Fibroblast of upper back skin (primary cell): ENCODE results near the gene MCEMP1.

Experiments
- DNase-seq: peaks from one replicate; pipeline ENCODE4 v3.0.0-alpha.2; 2013

MCEMP1 gene

DNA sequence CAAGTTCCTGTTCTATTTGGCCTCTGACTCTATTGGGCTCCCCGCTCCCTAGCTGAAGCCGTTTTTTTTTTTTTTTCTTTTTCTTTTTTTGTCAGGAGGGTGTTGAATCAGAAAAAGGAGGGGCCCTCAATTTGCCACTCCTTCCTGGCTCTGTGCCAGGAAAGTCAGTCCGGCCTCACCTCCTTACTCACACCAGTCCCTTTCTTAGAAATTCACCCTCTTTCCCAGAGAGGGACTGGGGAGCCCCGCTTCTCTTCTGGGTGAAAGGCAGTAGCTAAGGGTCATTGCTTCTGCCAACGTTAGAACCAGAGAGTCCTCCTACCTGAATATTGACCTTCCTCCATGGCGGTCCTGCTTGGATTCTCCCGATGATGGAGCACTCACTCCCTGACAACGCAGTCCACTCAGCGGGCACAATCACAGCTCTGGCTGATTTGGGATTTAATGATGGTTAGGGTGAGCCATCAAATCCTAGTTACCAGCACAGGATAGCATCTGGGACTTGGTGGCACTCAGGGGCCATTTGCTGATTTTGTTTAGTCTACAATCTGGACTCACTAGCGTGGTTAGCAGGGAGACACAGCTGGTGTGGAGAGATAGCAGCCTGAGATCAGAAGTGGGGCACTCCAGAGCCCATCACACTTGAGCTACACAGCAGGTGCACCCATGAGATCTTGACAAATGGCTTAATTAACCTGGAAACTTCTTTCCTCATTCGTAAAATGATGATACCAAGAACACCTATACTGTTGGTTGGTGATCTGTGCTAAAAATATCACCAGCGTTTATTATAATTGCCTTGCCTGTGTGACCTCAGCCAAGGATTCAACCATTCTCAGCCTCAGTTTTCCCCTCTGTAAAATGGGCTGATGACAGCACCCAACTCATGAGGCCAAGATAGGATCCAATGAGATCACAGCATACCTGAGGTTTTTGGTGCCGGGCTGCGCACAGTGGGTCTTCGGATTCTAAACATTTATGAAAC lies 22.8 kb downstream of the MCEMP1 start:
- DNase-seq, result no peak

DNA sequence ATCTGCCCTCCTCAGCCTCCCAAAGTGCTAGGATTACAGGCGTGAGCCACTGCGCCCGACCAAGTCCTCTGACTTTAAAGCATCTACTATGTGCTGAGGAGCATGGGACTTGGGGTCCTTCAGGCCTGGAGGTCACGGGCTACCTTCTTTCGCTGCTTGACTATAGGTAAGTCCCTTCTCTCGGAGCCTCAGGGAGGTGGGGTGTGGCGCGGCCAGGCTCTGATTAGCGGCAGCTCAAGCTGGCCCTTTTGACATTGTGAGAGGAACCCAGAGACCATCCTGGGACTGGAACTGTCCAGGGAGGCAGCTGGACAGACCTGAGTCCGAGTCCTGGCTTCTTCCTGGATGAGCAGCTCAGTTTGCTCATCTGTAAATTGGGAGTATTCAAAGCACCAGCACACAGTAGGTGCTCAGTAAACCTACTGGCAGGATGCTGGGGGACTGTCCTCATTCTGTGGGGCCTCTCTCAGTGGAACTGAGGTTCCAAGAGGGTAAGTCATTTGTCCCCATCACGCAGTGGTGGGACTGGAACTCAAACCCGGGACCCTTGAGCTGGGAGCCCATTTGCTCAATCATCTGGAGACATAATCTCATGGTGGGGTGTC lies 24.3 kb downstream of the MCEMP1 start:
- DNase-seq, result no peak

DNA sequence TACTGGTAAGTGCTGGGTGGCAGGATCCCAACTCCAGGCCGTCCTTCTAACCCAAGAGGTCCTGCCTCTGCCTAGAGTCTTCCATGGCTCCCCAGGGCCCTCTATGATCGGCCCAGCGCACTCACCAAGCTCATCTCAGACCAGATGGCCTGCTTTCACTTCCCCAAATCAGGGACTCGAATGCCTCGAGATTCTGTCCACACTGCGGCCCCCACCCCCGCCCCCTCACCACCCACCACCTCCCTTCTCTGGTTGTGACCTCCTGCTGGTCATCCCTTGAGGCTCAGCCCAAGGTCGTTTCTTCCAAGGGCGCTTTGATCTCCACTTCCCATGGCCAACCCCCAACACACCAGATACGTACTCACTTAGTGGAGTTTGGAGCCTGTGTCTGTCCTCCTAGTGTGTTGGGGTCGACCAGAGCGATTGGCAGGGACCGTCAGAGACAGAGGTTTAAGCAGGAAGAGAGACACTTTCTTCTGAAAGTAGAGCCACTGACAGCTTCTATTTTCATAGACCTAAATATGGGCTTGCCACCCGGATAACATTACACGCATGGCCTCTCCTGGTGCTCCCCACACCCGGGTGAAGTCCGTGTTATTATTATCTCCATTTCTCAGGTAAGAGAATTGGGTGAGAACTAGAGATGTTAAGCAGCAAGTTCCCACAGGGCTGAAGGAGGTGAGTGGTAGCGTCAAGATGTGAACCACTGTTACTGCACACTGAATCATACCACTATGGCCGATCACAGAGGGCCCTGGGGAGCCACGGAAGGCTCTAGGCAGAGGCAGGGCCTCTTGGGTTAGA lies 25.0 kb downstream of the MCEMP1 start, which contains the start of gene FCER2:
Gene FCER2 (minus strand): TSS at position 478 of the 804 bp plus-strand sequence. CDS start 2,371 bp downstream, outside the sequence.
- DNase-seq, result no peak

DNA sequence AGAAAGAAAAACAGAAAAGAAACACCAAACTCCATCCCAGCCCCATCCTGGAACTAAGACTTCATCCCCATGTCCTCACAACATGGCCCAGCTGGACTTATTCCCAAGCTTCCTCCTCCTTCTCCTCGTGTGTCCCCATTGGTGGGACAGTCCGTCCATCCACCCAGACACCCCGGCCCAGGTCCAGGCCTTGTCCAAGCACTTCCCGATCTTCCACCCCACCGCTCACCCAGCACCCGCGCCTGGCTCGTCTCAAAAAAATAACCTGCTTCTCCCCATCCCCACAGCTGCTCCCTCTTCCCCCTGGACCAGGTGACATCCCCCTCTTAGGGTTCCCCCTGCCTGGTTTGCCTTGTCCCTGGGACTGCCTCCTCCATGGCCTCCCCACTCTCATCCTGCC lies 26.4 kb downstream of the MCEMP1 start:
- no peak for DNase-seq

DNA sequence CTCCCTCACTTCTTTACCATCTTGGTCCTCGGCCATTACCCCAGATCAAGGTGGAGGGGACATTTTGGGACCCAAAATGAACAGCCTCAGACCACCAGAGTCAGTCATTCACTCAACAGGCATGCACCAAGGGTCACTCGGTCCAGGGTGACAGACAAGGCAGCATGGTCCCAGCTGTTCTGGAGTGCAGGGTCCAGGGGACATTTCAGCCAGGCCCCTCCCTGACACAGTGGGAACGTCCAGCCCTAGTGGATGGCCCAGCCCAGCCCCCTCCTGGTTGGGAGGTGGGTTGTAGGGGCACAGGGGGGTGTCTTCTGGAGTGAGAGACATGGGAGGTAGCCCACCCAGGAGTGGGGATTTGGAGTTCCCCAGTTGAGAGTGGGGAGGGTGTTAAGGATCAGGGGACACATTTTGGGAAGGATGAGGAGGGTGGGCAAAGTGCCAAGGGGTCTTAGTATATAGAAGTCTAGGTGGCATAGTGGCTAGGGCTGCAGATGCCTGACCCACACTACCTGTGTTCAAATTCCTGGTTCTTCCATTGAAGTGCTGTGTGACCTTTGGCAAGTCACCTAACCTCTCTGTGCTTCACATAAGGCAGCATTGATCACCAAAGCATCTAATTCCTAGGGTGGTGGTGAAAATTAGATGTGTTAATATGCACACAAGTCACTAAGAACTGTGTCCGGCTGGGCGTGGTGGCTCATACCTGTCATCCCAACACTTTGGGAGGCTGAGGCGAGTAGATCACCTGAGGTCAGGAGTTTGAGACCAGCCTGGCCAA lies 27.6 kb downstream of the MCEMP1 start:
- no peak for DNase-seq

DNA sequence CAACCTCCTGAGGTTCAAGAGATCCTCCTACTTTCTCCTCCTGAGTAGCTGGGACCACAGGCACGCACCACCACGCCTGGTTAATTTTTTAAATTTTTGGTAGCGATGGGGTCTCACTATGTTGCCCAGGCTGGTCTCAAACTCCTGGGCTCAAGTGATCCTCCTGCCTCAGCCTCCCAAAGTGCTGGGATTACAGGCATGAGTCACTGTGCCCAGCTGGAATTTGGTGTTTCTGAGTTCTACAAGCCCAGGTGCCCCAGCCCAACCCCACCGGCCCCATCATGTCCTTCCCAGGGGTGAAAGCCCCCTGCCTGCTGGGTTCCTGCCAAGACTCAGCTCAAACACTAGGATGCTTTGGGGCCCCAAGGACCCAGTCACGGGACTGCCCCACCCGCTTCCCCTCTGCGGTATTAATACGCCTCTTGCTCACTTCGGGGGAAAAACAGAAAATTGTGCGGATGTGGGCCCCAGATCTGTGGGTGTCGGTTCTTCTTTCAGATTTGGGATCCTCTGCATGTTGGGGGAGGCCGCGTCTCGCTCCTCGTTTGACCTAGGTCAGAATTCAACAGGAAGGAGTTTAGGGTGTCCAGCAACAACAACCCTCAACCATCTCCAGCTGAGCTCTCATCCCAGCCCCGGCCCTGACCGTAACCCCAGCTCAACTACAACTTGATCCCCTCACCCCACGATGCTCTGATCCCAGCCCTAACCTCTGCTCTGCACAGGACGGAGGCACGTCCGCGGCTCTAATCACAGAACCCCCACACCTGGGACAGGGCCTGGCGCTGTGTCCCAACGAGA lies 28.7 kb downstream of the MCEMP1 start:
- no peak for DNase-seq

DNA sequence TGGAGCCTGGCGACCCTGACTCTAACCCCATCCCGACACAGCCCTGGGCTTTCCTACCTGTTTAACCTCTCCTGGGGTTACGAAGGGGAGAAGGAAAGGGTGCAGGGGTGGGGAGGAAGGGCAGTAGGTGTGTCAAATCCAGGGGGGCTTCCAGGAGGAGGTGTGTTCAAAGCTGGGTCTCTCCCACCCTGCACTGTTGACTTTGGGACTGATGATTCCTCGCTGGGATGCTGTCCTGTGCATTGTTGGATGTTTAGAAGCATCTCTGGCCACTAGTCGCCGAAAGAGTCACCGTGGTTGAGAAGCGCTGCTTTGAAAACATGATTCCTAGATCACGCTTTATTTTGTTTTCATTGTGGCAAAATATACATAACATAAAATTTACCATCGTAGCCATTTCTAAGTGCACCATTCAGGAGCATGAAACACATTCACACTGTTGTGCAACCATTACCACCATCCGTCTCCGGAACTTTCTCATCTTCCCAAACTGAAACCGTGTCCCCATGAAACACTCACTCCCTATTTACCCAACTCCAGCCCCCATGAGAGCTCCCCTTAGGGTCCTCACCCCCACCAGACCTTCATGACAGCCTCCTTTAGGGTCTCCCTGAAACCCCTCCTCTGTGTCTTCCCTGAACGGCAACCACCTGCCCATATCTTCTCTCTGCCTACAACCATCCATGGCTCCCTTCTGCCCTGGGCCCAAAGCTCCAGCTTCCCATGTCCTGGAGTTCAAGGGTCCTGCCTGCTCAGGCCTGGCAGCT lies 29.5 kb downstream of the MCEMP1 start:
- no peak for DNase-seq

DNA sequence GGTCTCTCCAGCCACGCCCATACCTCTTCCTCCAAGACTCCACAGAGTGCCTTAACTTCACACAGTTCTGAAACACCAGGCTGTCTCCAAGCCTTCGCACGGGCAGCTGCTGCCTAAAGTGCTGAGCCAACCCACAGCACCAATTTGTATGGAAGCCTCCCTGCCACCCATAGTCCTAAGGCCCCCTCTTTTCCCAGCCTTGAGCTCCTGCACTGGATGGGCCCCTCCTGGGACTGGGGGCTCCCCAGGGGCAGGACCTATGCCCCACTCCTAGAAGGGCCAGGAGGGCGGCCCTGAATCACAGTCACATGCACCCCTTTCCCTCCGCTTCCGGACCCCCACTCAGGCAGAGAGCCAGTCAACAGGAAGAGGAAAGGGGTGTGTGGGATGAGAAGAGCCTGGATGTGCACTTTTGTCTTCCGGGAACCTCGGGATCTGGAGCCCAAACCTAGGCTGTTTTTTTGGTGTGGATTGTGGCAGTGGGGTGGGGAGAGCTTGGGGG lies 30.1 kb downstream of the MCEMP1 start:
- no peak for DNase-seq

DNA sequence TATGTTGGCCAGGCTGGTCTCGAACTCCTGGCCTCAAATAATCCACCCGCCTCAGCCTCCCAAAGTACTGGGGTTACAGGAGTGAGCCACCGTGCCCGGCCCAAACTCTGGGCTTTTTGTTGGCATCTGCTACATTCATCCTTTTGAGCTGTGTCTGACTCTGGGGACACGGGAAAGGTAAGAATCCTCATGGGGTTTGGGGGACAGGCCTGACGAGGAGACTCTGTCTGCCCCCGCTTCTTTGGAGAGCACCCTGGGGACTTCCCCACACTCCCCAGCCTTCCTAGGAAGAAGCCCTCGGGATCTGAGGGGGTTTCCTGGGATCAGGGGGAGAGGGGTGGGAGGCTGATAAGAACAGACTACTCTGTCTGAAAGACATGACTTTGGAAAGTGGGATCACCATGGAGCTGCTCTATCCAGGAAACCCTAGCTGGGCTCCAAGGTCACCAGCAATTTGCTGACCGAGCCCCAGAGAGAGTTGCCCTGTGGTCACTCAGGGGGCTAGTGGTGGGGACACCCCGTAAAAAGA lies 33.1 kb downstream of the MCEMP1 start:
- DNase-seq, result no peak

DNA sequence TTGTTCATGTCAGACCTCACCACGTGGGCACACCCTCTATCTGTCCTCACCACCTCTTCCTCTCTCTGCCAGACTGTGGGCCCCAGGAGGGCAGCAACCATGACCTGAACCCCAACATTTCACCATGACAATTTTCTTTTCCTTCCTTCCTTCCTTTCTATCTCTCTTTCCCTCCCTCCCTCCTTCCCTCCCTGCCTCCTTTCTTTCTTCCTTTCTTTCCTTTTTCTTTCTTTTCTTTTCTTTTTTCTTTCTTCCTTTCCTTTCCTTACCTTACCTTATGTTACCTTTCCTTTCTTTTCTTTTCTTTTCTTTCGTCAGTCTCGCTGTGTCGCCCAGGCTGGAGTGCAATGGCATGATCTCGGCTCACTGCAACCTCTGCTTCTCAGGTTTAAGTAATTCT lies 33.7 kb downstream of the MCEMP1 start:
- DNase-seq, result no peak

DNA sequence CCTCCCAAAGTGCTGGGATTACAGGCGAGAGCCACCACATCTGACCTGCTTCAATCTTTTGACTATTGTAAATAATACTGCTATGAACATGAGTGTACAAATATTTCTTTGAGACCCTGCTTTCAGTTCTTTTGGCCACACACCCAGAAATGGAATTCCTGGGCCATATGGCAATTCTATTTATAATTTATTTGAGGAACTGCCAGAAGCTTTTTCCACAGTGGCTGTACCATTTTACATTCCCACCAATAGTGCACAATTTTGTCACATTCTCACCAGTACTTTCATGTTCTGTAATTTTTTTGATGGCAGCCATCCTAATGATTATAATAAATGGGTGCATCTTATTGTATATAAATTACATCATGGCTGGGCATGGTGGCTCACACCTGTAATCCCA lies 38.8 kb downstream of the MCEMP1 start:
- DNase-seq, result no peak

DNA sequence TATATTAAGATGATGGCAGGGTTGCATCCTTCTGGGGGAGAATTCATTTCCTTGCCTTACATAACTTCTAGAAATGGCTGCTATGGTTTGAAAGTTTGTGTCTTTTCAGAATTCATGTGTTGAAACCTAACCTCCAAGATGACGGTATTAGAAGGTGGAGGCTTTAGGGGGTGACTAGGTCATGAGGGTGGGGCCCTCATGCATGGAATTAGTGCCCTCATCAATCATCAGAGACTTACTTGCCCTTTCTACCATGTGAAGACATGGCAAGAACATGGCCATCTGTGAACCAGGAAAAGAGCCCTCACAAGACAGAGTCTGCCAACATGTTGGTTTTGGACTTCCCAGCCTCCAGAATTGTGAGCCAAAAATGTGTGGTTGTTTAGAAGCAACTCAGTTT lies 39.9 kb downstream of the MCEMP1 start:
- DNase-seq, result no peak

DNA sequence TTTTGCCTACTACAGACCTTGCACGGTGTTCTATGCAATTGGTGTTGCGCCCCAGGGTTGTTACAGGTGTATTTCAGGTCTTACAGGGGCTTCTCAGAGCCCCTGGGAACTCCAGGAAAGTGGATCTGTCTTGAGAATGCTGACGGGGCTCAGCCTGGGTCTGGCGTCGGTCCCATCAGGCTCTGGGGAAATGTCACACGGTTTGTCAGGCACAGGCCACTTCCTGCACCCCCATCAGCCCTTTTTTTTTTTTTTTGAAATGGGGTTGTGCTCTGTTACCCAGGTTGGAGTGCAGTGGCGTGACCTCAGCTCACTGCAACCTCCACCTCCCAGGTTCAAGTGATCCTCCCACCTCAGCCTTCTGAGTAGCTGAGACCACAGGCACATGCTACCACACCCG lies 41.8 kb downstream of the MCEMP1 start:
- DNase-seq, result no peak

DNA sequence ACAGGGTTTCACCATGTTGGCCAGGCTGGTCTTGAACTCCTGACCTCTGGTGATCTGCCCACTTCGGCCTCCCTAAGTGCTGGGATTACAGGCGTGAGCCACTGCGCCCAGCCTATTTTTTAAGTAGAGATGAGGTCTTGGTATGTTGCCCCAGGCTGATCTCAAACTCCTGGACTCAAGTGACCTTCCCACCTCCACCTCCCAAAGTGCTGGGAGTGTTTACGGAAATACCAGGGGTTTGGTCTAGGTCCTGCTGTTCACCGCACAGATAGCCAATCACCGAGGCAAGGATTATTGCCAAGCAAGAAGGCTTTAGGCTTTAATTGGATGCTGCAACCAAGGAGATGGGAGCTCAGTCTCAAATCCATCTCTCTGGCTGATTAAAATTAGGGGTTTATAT lies 43.5 kb downstream of the MCEMP1 start:
- DNase-seq, result no peak

DNA sequence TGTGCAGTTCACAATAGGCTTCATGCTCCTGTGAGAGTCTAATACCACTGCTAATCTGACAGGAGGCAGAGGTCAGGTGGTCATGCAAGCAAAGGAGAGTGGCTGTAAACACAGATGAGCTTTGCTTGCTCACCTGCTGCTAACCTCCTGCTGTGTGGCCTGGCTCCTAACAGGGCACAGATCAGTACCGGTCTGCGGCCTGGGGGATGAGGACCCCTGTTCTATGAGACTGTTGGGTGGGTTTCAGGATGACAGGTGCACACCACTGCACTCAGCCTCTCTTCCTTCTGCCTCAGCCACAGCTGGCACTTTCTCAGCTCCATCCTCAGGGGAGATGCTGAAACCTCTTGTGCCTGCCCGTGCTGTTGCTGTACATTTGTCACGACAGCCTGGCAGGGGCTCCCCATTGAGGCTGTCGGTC lies 45.4 kb downstream of the MCEMP1 start:
- no peak for DNase-seq

DNA sequence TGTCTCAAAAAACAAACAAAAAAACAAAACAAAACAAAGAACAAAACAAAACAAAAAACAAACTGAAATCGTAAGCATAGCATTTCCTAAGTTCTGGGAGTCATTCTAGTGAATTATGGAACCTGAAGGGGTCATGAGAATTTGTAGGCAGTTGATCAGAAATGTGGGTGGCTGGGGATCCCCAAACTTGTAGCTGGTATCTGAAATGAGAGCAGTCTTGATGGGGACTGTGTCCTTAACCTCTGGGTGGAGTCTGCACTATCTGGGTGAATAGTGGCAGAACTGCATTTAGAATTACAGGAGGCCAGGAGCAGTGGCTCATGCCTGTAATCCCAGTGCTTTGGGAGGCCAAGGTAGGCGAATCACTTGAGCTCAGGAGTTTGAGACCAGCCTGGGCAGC lies 48.9 kb downstream of the MCEMP1 start:
- DNase-seq, result no peak

DNA sequence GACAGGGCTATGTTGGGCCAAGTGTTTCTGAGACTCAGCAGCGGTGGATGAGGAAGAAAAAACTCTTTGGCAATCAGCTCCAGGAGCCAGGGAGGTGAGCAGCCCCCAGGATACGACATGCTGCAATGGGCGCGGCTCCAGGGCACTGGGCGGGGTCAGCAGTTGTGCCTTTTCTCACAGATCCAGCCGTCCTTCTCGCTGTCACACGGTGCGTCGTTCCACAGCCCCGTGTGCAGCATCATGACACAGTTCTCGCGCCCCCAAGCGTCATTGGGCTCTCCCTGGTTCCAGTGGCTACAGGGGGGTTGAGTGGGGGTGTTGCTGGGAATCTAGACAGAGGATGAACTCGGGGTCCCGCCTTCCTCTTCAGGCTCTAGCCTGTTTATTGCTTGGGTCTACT lies 52.3 kb downstream of the MCEMP1 start:
- DNase-seq, result no peak
